Thyroid gland (tissue), 4 donors: Measurements from ENCODE around the gene FOXN3.

Source experiments
- POLR2A ChIP-seq, 2 donors: fragments of 450-650 bp; IDR thresholded peaks; one replicate each; pipeline ENCODE4 v1.6.1; 2017; ENCODE audit warnings: antibody characterized with exemption in 2 of 2, mild to moderate bottlenecking in 2 of 2, moderate library complexity in 1 of 2
- TF ChIP-seq, protein P1 (sequence below), 6 experiments: fragments of 200-600 bp in 3 of 6; fragments of 450-650 bp in 3 of 6; sonication (generic) in 3 of 6; IDR thresholded peaks; one replicate each; pipeline ENCODE4 v1.5.1; 2016 to 2019; ENCODE audit warnings: antibody characterized with exemption in 6 of 6, mild to moderate bottlenecking in 2 of 6, inconsistent platforms in 1 of 6, moderate library complexity in 1 of 6

DNA sequence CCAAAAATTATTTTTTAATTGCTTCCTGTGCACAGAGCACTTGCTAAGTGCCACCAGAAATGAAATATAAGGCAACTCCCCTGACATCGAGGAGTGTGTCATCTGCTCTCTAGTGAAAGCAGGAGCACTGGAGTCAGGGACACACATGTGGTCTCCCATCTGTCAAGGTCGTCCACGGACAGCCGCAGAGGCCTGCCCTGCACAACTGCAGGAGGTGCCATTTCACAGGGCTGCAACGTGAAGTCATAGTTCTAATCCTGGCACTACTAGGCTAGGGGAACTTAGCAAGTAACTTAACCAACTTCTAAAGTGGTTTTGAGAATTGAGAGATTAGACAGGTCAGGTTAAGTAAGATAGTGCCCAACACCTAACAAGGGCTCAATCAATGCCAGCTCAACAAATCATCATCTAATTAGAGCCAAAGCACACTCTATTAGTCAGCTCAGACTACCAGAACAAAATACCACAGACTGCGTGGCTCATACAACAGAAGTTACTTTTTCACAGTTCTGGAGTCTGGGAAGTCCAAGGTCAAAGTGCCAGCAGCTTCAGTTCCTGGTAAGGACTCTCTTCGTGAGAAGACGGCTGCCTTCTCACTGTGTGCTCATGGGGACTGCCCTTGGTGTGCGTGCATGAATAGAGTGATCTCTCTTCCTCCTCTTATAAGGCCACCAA is 30.7 kb downstream of the FOXN3 start:
- TF ChIP-seq, protein P1, sequence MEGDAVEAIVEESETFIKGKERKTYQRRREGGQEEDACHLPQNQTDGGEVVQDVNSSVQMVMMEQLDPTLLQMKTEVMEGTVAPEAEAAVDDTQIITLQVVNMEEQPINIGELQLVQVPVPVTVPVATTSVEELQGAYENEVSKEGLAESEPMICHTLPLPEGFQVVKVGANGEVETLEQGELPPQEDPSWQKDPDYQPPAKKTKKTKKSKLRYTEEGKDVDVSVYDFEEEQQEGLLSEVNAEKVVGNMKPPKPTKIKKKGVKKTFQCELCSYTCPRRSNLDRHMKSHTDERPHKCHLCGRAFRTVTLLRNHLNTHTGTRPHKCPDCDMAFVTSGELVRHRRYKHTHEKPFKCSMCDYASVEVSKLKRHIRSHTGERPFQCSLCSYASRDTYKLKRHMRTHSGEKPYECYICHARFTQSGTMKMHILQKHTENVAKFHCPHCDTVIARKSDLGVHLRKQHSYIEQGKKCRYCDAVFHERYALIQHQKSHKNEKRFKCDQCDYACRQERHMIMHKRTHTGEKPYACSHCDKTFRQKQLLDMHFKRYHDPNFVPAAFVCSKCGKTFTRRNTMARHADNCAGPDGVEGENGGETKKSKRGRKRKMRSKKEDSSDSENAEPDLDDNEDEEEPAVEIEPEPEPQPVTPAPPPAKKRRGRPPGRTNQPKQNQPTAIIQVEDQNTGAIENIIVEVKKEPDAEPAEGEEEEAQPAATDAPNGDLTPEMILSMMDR (IDR thresholded peaks at IDR 0.05): no peak
- no peak for TF ChIP-seq POLR2A (IDR thresholded peaks at IDR 0.05)
